GM23338 (cell line): Measurements from ENCODE around the gene CIPC. TPM values are rescaled to one million over a fixed set of nuclear protein-coding genes. Genes with fewer than 3 reads are reported as not detected.
A peak's percentile ranks its signal among the peaks of the same experiment; 100 is the strongest.

Source experiments
- ATAC-seq: fragments of 200-7000 bp; cut with Tn5 transposase; 3 replicates; pipeline ENCODE4 v1.9.1; 2020
- DNase-seq: peaks from one replicate; pipeline ENCODE4 v3.0.0-alpha.2; 2015; ENCODE audit warnings: low spot score
- H2AFZ ChIP-seq: fragments of 200-600 bp; sonication (generic); 2 replicates; pipeline ENCODE4 v1.8.0; 2016; ENCODE audit warnings: antibody characterized with exemption, mild to moderate bottlenecking, moderate library complexity
- H3F3A ChIP-seq: fragments of 200-600 bp; sonication (generic); replicated peaks from 2 replicates; pipeline ENCODE4 v1.8.0; 2017; ENCODE audit warnings: antibody characterized with exemption, mixed run types, low read depth
- H3K27ac ChIP-seq: fragments of 200-600 bp; sonication (generic); 2 replicates; pipeline ENCODE4 v1.6.1; 2016; ENCODE audit warnings: low read depth
- H3K27me3 ChIP-seq: fragments of 200-600 bp; sonication (generic); 2 replicates; pipeline ENCODE4 v1.8.0; 2016; ENCODE audit warnings: mild to moderate bottlenecking, mixed run types, moderate library complexity; ENCODE audit not compliant: insufficient read depth
- H3K36me3 ChIP-seq: fragments of 200-600 bp; sonication (generic); 2 replicates; pipeline ENCODE4 v1.8.0; 2016; ENCODE audit warnings: mild to moderate bottlenecking; ENCODE audit not compliant: insufficient read depth
- H3K4me1 ChIP-seq: fragments of 200-600 bp; sonication (generic); 2 replicates; pipeline ENCODE4 v1.8.0; 2016; ENCODE audit warnings: mild to moderate bottlenecking, moderate library complexity; ENCODE audit not compliant: insufficient read depth
- H3K4me2 ChIP-seq: fragments of 200-600 bp; sonication (generic); 2 replicates; pipeline ENCODE4 v1.7.1; 2017; ENCODE audit warnings: mixed run types
- H3K4me3 ChIP-seq: fragments of 200-600 bp; sonication (generic); 2 replicates; pipeline ENCODE4 v1.6.1; 2016; ENCODE audit warnings: mixed run types
- H3K79me2 ChIP-seq: fragments of 200-600 bp; sonication (generic); replicated peaks from 2 replicates; pipeline ENCODE4 v1.8.0; 2017; ENCODE audit warnings: mild to moderate bottlenecking; ENCODE audit not compliant: insufficient read depth
- H3K9me2 ChIP-seq: fragments of 200-600 bp; sonication (generic); 2 replicates; pipeline ENCODE4 v1.8.0; 2017; ENCODE audit not compliant: insufficient read depth
- H4K20me1 ChIP-seq: fragments of 200-600 bp; sonication (generic); replicated peaks from 2 replicates; pipeline ENCODE4 v1.8.0; 2017; ENCODE audit warnings: mild to moderate bottlenecking; ENCODE audit not compliant: insufficient read depth
- H3K27ac Mint-ChIP-seq: 2 replicates; pipeline ENCODE4 v1.8.0; 2020; ENCODE audit warnings: inconsistent platforms, mild to moderate bottlenecking, moderate library complexity, mixed read lengths
- H3K27me3 Mint-ChIP-seq: 3 replicates; pipeline ENCODE4 v1.8.0; 2022; ENCODE audit warnings: low read depth, mild to moderate bottlenecking, moderate library complexity, mixed read lengths, inconsistent platforms; ENCODE audit not compliant: insufficient read depth, poor library complexity
- H3K36me3 Mint-ChIP-seq: 3 replicates; pipeline ENCODE4 v1.8.0; 2021; ENCODE audit warnings: low read depth, mild to moderate bottlenecking, inconsistent platforms, moderate library complexity, mixed read lengths
- H3K4me1 Mint-ChIP-seq: 3 replicates; pipeline ENCODE4 v1.8.0; 2020; ENCODE audit warnings: mild to moderate bottlenecking, inconsistent platforms, mixed read lengths
- H3K4me3 Mint-ChIP-seq: 3 replicates; pipeline ENCODE4 v1.8.0; 2021; ENCODE audit warnings: moderate library complexity, mild to moderate bottlenecking, inconsistent platforms, mixed read lengths
- H3K9me3 Mint-ChIP-seq: 3 replicates; pipeline ENCODE4 v1.8.0; 2020; ENCODE audit warnings: moderate library complexity, mild to moderate bottlenecking, inconsistent platforms, mixed read lengths
- NANOG ChIP-seq: IDR thresholded peaks from 2 replicates; pipeline ENCODE4 v1.6.1; 2016; ENCODE audit warnings: antibody characterized with exemption, borderline replicate concordance
- ZNF114 ChIP-seq: fragments of 250-450 bp; sonication (Bioruptor Pico); IDR thresholded peaks from 2 replicates; pipeline ENCODE4 v1.5.0; 2020; ENCODE audit warnings: mild to moderate bottlenecking, moderate library complexity
- ZNF331 ChIP-seq: fragments of 250-450 bp; sonication (Bioruptor Pico); IDR thresholded peaks from 2 replicates; pipeline ENCODE4 v1.5.0; 2020; ENCODE audit warnings: low read depth, mild to moderate bottlenecking, moderate library complexity
- polyA plus RNA-seq: library from polyadenylated mRNA; unstranded; fragments of >200 nt; fragmentation: Nextera tagmentation; extraction: Ambion mirVana; gene quantifications from 2 replicates; pipeline ENCODE4 v1.2.1, GENCODE V29; 2016
- total RNA-seq: library from RNA; depleted of rRNA; stranded (reverse); fragments of >200 nt; shearing (Covaris generic); gene quantifications from 2 replicates; pipeline ENCODE4 v1.2.3, GENCODE V29; 2014
- TF ChIP-seq, protein P1 (sequence below): fragments of 250-450 bp; sonication (Bioruptor Pico); IDR thresholded peaks from 2 replicates; pipeline ENCODE4 v1.5.0; 2020; ENCODE audit warnings: mild to moderate bottlenecking, moderate library complexity
- TF ChIP-seq, protein P2 (sequence below): IDR thresholded peaks from 2 replicates; pipeline ENCODE4 v1.6.1; 2016; ENCODE audit warnings: antibody characterized with exemption

Gene CIPC
- total and polyA plus RNA-seq, 2 experiments from 2014 or later, result 8.1 to 36.9 TPM

- TF ChIP-seq, protein P1, sequence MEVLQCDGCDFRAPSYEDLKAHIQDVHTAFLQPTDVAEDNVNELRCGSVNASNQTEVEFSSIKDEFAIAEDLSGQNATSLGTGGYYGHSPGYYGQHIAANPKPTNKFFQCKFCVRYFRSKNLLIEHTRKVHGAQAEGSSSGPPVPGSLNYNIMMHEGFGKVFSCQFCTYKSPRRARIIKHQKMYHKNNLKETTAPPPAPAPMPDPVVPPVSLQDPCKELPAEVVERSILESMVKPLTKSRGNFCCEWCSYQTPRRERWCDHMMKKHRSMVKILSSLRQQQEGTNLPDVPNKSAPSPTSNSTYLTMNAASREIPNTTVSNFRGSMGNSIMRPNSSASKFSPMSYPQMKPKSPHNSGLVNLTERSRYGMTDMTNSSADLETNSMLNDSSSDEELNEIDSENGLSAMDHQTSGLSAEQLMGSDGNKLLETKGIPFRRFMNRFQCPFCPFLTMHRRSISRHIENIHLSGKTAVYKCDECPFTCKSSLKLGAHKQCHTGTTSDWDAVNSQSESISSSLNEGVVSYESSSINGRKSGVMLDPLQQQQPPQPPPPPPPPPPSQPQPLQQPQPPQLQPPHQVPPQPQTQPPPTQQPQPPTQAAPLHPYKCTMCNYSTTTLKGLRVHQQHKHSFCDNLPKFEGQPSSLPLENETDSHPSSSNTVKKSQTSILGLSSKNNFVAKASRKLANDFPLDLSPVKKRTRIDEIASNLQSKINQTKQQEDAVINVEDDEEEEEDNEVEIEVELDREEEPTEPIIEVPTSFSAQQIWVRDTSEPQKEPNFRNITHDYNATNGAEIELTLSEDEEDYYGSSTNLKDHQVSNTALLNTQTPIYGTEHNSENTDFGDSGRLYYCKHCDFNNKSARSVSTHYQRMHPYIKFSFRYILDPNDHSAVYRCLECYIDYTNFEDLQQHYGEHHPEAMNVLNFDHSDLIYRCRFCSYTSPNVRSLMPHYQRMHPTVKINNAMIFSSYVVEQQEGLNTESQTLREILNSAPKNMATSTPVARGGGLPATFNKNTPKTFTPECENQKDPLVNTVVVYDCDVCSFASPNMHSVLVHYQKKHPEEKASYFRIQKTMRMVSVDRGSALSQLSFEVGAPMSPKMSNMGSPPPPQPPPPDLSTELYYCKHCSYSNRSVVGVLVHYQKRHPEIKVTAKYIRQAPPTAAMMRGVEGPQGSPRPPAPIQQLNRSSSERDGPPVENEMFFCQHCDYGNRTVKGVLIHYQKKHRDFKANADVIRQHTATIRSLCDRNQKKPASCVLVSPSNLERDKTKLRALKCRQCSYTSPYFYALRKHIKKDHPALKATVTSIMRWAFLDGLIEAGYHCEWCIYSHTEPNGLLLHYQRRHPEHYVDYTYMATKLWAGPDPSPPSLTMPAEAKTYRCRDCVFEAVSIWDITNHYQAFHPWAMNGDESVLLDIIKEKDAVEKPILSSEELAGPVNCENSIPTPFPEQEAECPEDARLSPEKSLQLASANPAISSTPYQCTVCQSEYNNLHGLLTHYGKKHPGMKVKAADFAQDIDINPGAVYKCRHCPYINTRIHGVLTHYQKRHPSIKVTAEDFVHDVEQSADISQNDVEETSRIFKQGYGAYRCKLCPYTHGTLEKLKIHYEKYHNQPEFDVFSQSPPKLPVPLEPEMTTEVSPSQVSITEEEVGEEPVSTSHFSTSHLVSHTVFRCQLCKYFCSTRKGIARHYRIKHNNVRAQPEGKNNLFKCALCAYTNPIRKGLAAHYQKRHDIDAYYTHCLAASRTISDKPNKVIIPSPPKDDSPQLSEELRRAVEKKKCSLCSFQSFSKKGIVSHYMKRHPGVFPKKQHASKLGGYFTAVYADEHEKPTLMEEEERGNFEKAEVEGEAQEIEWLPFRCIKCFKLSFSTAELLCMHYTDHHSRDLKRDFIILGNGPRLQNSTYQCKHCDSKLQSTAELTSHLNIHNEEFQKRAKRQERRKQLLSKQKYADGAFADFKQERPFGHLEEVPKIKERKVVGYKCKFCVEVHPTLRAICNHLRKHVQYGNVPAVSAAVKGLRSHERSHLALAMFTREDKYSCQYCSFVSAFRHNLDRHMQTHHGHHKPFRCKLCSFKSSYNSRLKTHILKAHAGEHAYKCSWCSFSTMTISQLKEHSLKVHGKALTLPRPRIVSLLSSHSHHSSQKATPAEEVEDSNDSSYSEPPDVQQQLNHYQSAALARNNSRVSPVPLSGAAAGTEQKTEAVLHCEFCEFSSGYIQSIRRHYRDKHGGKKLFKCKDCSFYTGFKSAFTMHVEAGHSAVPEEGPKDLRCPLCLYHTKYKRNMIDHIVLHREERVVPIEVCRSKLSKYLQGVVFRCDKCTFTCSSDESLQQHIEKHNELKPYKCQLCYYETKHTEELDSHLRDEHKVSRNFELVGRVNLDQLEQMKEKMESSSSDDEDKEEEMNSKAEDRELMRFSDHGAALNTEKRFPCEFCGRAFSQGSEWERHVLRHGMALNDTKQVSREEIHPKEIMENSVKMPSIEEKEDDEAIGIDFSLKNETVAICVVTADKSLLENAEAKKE (CRISPR knock-in tag), result no peak
- no peak for TF ChIP-seq NANOG
- TF ChIP-seq, protein P2, sequence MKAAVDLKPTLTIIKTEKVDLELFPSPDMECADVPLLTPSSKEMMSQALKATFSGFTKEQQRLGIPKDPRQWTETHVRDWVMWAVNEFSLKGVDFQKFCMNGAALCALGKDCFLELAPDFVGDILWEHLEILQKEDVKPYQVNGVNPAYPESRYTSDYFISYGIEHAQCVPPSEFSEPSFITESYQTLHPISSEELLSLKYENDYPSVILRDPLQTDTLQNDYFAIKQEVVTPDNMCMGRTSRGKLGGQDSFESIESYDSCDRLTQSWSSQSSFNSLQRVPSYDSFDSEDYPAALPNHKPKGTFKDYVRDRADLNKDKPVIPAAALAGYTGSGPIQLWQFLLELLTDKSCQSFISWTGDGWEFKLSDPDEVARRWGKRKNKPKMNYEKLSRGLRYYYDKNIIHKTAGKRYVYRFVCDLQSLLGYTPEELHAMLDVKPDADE, result no peak
These were observed 10.4 kb upstream of the CIPC start (continued) for GRCh38 chr14:77087631-77088030.

DNA sequence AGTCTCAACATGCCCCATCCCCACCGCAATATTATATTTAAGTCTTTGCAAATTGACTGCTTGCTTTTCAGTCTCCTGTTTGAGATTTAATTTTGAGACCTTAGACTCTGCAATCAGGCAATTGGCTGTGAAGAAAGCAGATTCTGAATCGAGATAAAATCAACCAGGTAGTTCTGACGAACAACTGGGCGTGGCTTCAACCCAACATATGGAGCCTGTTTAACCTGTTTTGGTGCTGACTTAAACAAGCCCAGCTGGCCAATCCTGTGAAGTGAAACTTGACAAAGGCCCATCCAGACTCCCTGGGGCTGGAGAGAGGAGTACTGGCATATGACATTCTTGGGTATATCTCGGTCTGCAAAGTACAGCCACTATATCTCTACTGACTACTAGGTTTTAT is 9.8 kb upstream of the CIPC start:
- H3K27me3 ChIP-seq, result no peaks in the 10 kb centered on the region
- no peaks in the 10 kb centered on the region for H3K9me2 ChIP-seq
- Mint-ChIP-seq H3K4me1 (peaks cover 49% of the 10 kb centered on the region), H3K27ac (peak overlapping the region; percentile 98), H3K27me3 (peaks cover 2% of the 10 kb centered on the region), H3K36me3 (peaks cover 11% of the 10 kb centered on the region; the same call in 2 of the 3 replicates), H3K4me3 (peak overlapping the region; percentile 52), H3K9me3 (peaks cover 21% of the 10 kb centered on the region)
- no peak overlapping the region for H2AFZ ChIP-seq
- peak overlapping the region; percentile 29 for H3K4me2 ChIP-seq
- peak overlapping the region; percentile 3; the same call in 1 of the 2 replicates for H3K4me3 ChIP-seq
- peaks cover 19% of the 10 kb centered on the region for H3K4me1 ChIP-seq
- no peaks in the 10 kb centered on the region for H4K20me1 ChIP-seq
- ATAC-seq (peak; percentile 94), DNase-seq (peak; percentile 100)
- no peaks in the 10 kb centered on the region for H3K79me2 ChIP-seq
- peak overlapping the region; percentile 81 for H3K27ac ChIP-seq
- H3F3A ChIP-seq, result no peaks in the 10 kb centered on the region; the same call in 1 of the 2 replicates
- no peaks in the 10 kb centered on the region for H3K36me3 ChIP-seq
- TF ChIP-seq ZNF114 (CRISPR knock-in tag) (no peak), ZNF331 (no peak)
- TF ChIP-seq, protein P1 (CRISPR knock-in tag), result no peak
